Stimulated activated CD8-positive, alpha-beta memory T cell treated with anti-CD3 and anti-CD28 coated beads, Interleukin-7, amount 100 ng/mL, for 1 hour (primary cell): ENCODE results near the gene CCNDBP1.
"Not testable (repeated sequence)": the region's sequence is repeated elsewhere in the genome, so short reads cannot be mapped to it uniquely, and the experiment has no call there.

Experiments
- DNase-seq, 2 donors: peaks; one replicate each; pipeline ENCODE4 v3.0.0-alpha.2; 2020; ENCODE audit warnings: low read depth in 2 of 2

CCNDBP1 gene

DNA sequence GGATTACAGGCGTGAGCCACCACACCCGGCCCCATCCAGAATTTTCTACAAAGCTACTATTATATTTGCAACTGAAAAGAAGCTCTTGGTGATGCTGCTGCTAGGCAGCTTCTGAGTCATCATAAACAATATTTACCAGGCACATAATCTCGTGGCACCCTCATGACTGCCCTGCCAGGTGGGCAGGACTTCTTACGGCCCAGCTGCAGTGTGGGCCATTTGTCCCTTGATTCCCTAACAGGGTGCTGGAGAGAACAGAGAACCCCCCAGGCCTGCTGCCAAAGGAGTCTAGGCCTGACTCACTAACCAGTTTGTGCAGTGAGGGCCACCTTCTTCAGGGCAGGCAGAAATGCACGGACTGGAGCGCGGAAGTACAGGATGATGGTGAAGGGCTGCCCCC lies 30.8 kb downstream of the CCNDBP1 start:
- DNase-seq = no peak

- no peak for DNase-seq
Measured at GRCh38 chr15:43218908-43219706, 33.9 kb downstream of the CCNDBP1 start.

GRCh38 chr15:43219929-43220928 lies 35.0 kb downstream of the CCNDBP1 start:
- DNase-seq = no peak

DNA sequence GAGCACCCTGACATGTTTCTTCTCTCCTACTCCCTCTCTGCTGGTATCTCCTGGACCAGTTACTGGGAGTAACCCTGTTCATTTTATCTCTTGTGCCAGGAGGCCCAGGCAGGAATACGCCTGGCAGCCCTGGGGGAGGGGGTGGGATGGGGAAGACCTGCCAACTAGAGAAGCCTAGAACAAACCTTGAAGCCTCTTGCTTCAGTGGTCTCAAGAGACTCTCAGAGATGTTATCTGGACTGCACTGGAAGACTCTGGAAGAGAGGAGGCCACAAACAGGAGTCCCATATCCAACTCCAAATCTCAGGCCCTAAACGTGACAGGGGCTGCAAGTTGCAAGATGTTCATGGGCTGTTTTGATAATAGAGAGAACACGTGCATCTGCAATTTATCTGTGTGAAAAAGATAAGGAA lies 35.8 kb downstream of the CCNDBP1 start, which contains the start of gene EPB42:
Gene EPB42 (minus strand): TSS at position 28 of the 413 bp plus-strand sequence. CDS start 193 bp downstream, outside the sequence.
- DNase-seq = no peak

DNA sequence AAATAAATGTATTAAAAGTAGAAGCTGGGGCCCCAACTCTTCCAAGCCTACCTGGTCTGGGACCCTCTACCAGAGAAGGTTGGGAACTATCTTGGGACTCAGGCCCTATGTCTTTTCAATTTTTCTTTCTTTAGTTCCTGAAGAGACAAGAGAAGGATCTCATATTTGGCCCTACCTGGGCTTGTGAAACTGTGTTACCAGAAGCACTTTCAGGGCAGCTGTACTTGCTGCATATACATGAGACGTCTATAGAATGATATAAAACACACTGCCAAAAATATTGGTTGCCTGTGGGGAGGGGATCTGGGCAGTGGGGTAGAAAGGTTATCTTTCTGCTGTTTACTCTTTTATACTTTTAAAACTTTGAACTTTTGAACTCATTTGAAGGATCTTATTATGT lies 36.2 kb downstream of the CCNDBP1 start:
- no peak for DNase-seq

- peak in 1 of 2 donors; percentile 8 for DNase-seq
Measured at GRCh38 chr15:43225201-43225949, 40.2 kb downstream of the CCNDBP1 start.

DNA sequence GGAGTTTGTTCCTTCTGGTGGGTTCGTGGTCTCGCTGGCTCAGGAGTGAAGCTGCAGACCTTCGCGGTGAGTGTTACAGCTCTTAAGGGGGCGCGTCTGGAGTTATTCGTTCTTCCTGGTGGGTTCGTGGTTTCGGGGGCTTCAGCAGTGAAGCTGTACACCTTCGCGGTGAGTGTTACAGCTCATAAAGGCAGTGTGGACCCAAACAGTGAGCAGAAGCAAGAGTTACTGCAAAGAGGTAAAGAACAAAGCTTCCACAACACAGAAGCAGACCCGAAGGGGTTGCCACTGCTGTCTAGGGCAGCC lies 40.7 kb downstream of the CCNDBP1 start:
- DNase-seq = not testable (repeated sequence)

- no peak for DNase-seq
Measured at GRCh38 chr15:43226436-43227305, 41.5 kb downstream of the CCNDBP1 start.

- DNase-seq = no peak
Measured at GRCh38 chr15:43229977-43230376, 44.8 kb downstream of the CCNDBP1 start.

- no peak for DNase-seq
Measured at GRCh38 chr15:43230640-43231115, 45.5 kb downstream of the CCNDBP1 start.

GRCh38 chr15:43232289-43232874 lies 47.2 kb downstream of the CCNDBP1 start:
- DNase-seq = no peak

DNA sequence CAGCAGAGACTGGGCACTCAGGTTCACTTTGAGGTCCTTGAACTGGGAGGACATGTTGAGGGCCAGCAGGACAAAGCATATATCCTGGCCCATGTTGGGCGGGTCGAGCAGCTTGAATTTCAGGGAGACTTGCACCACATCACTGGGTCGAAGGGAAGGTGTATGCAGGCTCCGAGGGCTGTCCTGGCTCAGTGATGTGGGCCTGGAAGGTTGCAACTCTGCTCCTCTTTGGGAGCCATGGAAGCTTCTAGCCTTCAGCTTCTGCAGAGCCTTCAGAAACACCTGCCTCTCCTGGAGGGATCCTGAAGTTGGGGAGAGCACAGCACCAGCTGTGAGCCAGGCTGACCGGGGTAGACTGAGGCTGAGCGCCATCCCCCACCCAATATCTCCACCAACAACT lies 50.3 kb downstream of the CCNDBP1 start:
- DNase-seq = no peak

DNA sequence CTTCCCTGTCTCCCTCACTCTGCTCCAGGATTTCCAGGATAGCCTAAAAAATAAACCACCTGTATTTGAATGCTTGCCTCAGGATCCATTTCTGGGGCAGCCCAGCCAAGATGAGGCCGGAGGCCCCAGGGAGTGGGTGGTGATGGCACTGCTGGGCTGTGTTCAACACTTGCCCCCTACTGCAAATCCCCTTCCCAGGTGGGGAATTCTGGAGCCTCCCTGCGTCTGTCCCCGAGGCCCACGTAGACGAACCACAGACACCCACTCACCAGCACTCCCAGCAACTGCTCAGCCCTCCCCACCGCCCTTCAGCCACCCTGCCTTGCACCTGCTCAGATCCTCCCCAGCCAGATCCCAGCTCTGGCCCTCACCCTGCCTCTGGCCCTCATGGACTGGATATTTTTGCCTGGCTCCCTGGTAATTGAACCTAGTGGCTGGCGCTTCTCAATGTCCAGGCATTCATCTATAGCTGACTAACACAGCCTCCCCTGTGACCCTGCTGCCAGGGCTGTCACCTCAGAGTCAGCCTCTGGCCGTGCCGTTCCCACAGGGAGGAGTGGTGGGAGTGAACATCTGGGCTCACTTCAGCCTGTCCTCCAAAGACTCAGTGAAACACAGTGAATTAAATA lies 52.8 kb downstream of the CCNDBP1 start:
- DNase-seq = no peak

DNA sequence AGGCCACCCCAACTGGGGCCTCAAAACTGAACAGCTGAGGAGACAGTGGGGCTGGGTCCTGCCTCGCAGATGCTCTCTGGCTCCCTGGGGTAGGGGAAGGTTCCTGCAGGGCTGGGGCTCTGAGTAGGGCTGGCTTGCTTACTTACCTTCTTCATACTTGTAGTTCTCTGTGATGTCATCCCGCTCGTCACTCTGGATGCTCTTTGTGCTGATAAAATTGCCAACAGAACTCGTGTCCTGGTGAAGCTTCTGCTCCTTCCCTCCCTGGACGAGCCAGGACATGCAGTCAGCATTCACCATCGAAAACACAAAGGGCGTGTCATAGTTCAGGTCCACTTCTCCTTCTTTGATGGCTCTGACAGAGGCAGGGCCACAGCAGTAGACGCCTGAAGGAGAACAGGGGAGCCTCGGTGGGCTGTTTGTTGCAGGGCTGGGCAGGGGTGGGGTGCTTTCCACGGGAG lies 53.5 kb downstream of the CCNDBP1 start:
- no peak for DNase-seq

- no peak for DNase-seq
Measured at GRCh38 chr15:43239732-43240491, 54.7 kb downstream of the CCNDBP1 start.

DNA sequence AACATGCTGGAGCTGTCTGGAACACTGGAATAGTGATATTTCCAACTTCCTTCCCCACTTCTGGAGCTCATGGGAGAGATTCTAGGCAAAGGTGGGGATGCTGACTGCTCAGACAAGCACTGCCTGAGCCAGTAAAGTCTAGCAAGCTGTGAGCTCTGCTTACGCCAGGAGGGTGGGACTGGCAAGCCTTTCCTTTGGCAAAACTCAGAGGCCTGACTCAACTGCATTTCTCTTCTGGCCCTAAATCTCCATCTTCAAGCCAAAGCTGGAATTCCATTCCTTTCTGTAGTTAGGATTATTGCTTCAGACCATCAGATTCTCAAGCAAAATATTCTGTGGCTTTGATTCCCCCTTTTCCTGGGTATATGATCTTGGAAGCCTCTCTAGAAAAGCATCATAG lies 55.9 kb downstream of the CCNDBP1 start:
- no peak for DNase-seq

- no peak for DNase-seq
Measured at GRCh38 chr15:43242616-43243015, 57.4 kb downstream of the CCNDBP1 start.

DNA sequence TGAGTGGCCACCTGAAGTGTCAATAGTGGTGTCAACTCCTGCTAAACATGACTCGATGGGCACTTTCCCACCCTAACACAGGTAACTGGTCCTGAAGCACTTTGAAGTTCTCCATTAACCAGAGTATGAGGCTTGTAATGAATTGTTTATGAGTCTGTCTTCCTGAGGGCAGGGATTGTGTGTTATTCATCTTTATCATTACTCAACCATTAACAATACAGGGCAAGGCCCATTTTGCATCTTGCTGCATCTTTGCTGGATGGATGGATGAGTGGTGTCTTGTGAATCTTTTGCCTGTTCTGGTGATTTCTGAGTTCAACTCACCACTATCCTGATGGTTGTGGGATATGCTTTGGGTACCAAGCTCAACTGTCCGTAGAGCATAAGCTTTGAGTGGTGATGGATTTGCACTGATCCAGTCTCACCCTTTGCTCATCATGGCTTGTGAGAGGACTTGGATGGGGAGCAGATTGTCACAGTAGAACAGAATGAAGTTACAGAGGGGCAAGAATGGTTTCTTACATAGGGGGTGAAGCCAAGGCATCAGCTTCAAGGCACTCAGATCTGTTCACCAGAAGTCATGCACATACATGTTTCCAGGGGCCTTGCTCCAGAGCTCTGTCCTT lies 57.9 kb downstream of the CCNDBP1 start:
- no peak for DNase-seq

DNA sequence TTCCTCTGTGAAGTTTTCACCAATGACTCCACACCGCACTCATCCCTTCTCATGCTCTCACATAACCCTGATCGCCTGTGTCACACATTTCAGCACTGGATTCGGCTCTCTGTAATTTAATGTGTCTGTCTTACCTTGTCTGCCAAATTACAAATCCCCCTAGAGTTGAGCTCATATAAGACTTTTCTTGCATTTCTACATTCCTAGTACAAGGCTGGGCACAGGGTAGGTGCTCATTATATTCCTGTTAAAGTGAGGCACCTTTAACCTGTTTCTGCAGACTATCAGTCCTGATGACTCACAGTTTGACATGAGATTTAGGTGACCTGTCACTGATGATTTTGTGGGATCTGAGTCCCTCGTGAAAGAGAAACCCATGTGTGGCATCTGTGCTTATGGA lies 58.9 kb downstream of the CCNDBP1 start:
- DNase-seq = no peak
